Fibroblast of the aortic adventitia (primary cell): Measurements from ENCODE around the gene MBLAC1. TPM values are rescaled to one million over a fixed set of nuclear protein-coding genes. Genes with fewer than 3 reads are reported as not detected.

Experiments
- DNase-seq: peaks from one replicate; pipeline ENCODE4 v3.0.0-alpha.2; 2010; ENCODE audit warnings: low read depth
- H3K4me3 ChIP-seq: 2 replicates; pipeline ENCODE4 v1.5.1; 2011; ENCODE audit warnings: low read depth, mild to moderate bottlenecking, control low read depth, low read length, moderate library complexity
- CTCF ChIP-seq: IDR thresholded peaks from 2 replicates; pipeline ENCODE4 v1.5.1; 2011; ENCODE audit warnings: mild to moderate bottlenecking, low read length, control low read depth, inconsistent platforms; ENCODE audit not compliant: insufficient read depth
- total RNA-seq: library from RNA; depleted of rRNA; stranded (reverse); fragments of >200 nt; gene quantifications from 2 replicates; pipeline ENCODE4 v1.2.3, GENCODE V29; 2012; ENCODE audit warnings: low replicate concordance

Gene MBLAC1
- total RNA-seq, 1 donor, result 1.9 TPM

- TF ChIP-seq CTCF, result no peak
- no peak for DNase-seq
- no peak overlapping the region for H3K4me3 ChIP-seq
These were observed 31.1 kb upstream of the MBLAC1 start for GRCh38 chr7:100095704-100096103.

GRCh38 chr7:100098913-100099312, 27.9 kb upstream of the MBLAC1 start:
- no peak for DNase-seq
- no peak for TF ChIP-seq CTCF
- no peak overlapping the region for H3K4me3 ChIP-seq

- no peak for DNase-seq
- TF ChIP-seq CTCF, result no peak
- H3K4me3 ChIP-seq, result peak overlapping the region; percentile 73
These were observed 27.3 kb upstream of the MBLAC1 start for GRCh38 chr7:100099452-100099851.

- DNase-seq, result peak; percentile 97
- TF ChIP-seq CTCF, result no peak
- H3K4me3 ChIP-seq, result peak overlapping the region; percentile 73
These were observed 26.2 kb upstream of the MBLAC1 start for GRCh38 chr7:100100420-100101015.

GRCh38 chr7:100101016-100101862, 25.5 kb upstream of the MBLAC1 start, which contains the start of the genes AP4M1 and MCM7:
Gene AP4M1 (plus strand): TSS chr7:100101643. CDS start chr7:100101715, 72 bp downstream.
Gene MCM7 (minus strand): TSS chr7:100101397. CDS start chr7:100101294, 103 bp downstream.
- DNase-seq, result peak; percentile 98
- peak within 1 kb of the TSS; percentile 73 for H3K4me3 ChIP-seq
- no peak for TF ChIP-seq CTCF

- H3K4me3 ChIP-seq, result peak overlapping the region; percentile 72
- TF ChIP-seq CTCF, result no peak
- DNase-seq, result peak; percentile 58
These were observed 23.6 kb upstream of the MBLAC1 start for GRCh38 chr7:100102950-100103840.
